Mesodermal cell (in vitro differentiated cells): Measurements from ENCODE around the gene GBX2.
"Not testable (repeated sequence)": the region's sequence is repeated elsewhere in the genome, so short reads cannot be mapped to it uniquely, and the experiment has no call there.

Experiments used
- H3K27ac ChIP-seq: 2 replicates; pipeline ENCODE4 v1.7.0; 2013; ENCODE audit warnings: mild to moderate bottlenecking, low read depth, low read length, moderate library complexity; ENCODE audit not compliant: severe bottlenecking
- H3K36me3 ChIP-seq: 2 replicates; pipeline ENCODE4 v1.7.1; 2013; ENCODE audit warnings: mild to moderate bottlenecking, low read length, moderate library complexity; ENCODE audit not compliant: control insufficient read depth, insufficient read depth
- H3K4me1 ChIP-seq: one replicate; pipeline ENCODE4 v1.7.1; 2013; ENCODE audit warnings: mild to moderate bottlenecking, low read length; ENCODE audit not compliant: insufficient read depth, control insufficient read depth, poor library complexity, severe bottlenecking
- H3K4me3 ChIP-seq: 2 replicates; pipeline ENCODE4 v1.7.0; 2013; ENCODE audit warnings: low read length, control low read depth, mild to moderate bottlenecking; ENCODE audit not compliant: insufficient read depth, poor library complexity, severe bottlenecking; ENCODE audit errors: extremely low read depth
- H3K9me3 ChIP-seq: 2 replicates; pipeline ENCODE4 v1.7.1; 2013; ENCODE audit warnings: mild to moderate bottlenecking, low read length, moderate library complexity; ENCODE audit not compliant: control insufficient read depth
- WGBS, 2 experiments: methylation state at CpG; one replicate each; pipeline ENCODE4 v1.1.5; 2013; ENCODE audit warnings: missing lambda C conversion rate in 2 of 2; ENCODE audit not compliant: insufficient coverage in 2 of 2; 5-methylcytosine and 5-hydroxymethylcytosine counted together

GBX2 gene

GRCh38 chr2:236141616-236142015, 26.6 kb downstream of the GBX2 start:
- not testable (repeated sequence) for H3K9me3 ChIP-seq, H3K36me3 ChIP-seq, H3K4me3 ChIP-seq, H3K27ac ChIP-seq, H3K4me1 ChIP-seq
- WGBS, 2 experiments = 91 to 92% methylated on average over 6 to 10 of the region's 11 CpGs

DNA sequence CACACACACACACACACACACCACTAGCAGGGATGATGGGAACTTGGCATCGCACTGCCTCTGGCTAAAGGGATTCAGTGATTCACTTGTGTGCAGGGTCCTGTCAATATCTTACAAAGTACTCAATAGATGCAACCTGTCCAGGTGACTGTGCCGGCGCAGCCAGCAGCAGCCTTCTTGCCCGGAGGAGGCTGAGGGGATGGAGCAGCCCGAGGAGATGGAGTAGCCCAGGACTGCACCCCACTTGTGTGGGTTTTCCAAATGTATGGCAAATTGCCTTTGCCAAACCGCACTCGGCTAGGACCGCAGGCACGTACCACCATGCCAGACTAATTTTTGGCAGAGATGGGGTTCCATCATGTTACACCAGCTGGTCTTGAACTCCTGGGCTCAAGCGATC, 31.1 kb downstream of the GBX2 start:
- no peaks in the 10 kb centered on the region for H3K9me3 ChIP-seq
- H3K4me1 ChIP-seq = no peaks in the 10 kb centered on the region
- H3K36me3 ChIP-seq = no peaks in the 10 kb centered on the region
- no peak overlapping the region for H3K4me3 ChIP-seq
- no peak overlapping the region for H3K27ac ChIP-seq
- WGBS, 2 experiments = 97 to 98% methylated on average over 9 of the region's 10 CpGs

- H3K27ac ChIP-seq = no peak overlapping the region
- H3K4me1 ChIP-seq = no peaks in the 10 kb centered on the region
- no peaks in the 10 kb centered on the region for H3K36me3 ChIP-seq
- 91 to 93% methylated on average over 15 to 17 of the region's 19 CpGs for WGBS, 2 experiments
- no peaks in the 10 kb centered on the region for H3K9me3 ChIP-seq
- no peak overlapping the region for H3K4me3 ChIP-seq
Observed at GRCh38 chr2:236136538-236136937, 31.6 kb downstream of the GBX2 start.

GRCh38 chr2:236133410-236134012, 34.7 kb downstream of the GBX2 start:
- no peak overlapping the region for H3K27ac ChIP-seq
- 90 to 100% methylated on average over 1 to 4 of the region's 12 CpGs for WGBS, 2 experiments
- H3K4me1 ChIP-seq = no peaks in the 10 kb centered on the region
- peaks cover 4% of the 10 kb centered on the region for H3K36me3 ChIP-seq
- H3K9me3 ChIP-seq = no peaks in the 10 kb centered on the region
- no peak overlapping the region for H3K4me3 ChIP-seq

DNA sequence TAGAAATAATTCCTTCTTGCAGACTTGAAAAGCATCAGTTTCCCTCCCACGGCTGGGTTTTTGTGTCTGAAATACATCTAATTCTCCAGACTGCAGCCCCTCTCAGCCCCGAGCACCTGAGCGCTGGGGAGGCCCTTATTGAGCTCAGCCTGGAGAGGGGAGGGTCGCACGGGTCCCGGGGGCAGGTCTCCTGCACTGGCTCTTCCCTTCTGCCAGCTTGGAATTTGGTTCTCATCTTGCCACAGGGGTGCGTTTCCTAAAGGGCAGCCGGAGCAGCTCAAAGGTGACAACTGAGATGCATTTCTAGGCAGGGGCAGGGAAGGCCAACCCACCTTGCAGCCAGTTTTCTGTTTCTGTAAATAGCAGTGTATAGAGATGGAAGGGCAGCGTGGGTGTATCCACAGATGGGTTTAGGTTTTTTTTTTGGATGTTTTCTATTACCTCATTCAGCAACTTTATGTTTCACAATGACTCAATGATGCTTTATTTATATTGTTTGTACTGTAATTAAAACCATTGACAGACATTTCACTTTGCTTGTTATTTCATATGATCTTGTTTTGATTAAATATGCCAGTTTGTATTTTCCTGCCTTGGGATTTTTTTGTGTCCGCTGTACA, 37.0 kb downstream of the GBX2 start:
- WGBS, 2 experiments = 75 to 82% methylated on average over 7 to 9 of the region's 10 CpGs
- no peaks in the 10 kb centered on the region for H3K9me3 ChIP-seq
- H3K4me3 ChIP-seq = no peak overlapping the region
- peaks cover 16% of the 10 kb centered on the region for H3K36me3 ChIP-seq
- H3K27ac ChIP-seq = no peak overlapping the region
- no peaks in the 10 kb centered on the region for H3K4me1 ChIP-seq

- H3K9me3 ChIP-seq = no peaks in the 10 kb centered on the region
- peaks cover 20% of the 10 kb centered on the region for H3K36me3 ChIP-seq
- no peaks in the 10 kb centered on the region for H3K4me1 ChIP-seq
- H3K4me3 ChIP-seq = no peak overlapping the region
- no peak overlapping the region for H3K27ac ChIP-seq
- WGBS, 2 experiments = 91 to 95% methylated on average over 3 to 6 of the region's 6 CpGs
Observed at GRCh38 chr2:236130349-236130998, 37.7 kb downstream of the GBX2 start.

- H3K4me3 ChIP-seq = no peak overlapping the region
- H3K36me3 ChIP-seq = peaks cover 20% of the 10 kb centered on the region
- no peak overlapping the region for H3K27ac ChIP-seq
- WGBS, 2 experiments = 91 to 94% methylated on average over 4 of the region's 4 CpGs
- no peaks in the 10 kb centered on the region for H3K4me1 ChIP-seq
- H3K9me3 ChIP-seq = no peaks in the 10 kb centered on the region
Observed at GRCh38 chr2:236129935-236130334, 38.3 kb downstream of the GBX2 start.

DNA sequence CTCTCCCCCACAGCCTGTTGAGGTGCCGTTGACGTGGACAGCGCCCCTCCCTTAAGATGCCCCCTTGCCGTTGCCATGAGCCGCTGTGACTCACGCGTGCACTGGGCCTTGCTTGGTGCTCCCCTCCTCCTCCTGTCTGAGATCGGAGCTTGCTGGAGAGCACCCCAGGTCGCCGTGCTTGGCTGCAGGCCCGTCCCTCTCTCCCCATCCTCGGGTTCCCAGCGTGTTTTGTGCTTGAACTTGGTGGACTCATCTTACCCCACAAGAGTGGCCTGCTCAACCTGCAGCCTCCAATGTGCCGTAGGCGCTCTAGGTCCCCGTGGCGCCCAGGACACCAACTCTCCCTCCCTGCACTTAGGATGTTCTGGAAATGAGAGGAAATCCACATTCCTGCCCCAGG, 39.9 kb downstream of the GBX2 start:
- Histone ChIP-seq H3K4me3 (no peak overlapping the region), H3K36me3 (peaks cover 24% of the 10 kb centered on the region), H3K4me1 (no peaks in the 10 kb centered on the region), H3K27ac (no peak overlapping the region), H3K9me3 (no peaks in the 10 kb centered on the region)
- 89 to 92% methylated on average over 16 to 17 of the region's 17 CpGs for WGBS, 2 experiments

DNA sequence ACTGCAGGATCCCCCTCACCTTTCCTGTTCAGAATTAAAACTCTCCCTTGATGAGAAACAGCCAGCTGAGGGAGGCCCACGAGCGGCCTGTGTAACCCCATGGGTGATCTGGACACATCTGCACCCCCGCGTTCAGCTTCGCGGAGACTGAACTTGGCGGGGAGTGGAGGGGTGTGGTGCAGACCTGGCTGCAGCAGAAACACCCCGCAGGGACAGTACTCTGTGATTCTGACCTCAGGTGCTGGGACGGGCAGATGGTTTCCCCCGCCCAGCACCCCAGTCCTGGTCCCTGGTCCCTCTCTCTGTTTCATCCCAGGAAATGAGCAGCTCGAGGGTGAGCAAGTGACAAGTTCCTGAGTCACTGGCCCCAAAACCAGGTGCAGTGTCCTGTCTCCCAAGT, 41.2 kb downstream of the GBX2 start:
- H3K9me3 ChIP-seq = no peaks in the 10 kb centered on the region
- 89 to 93% methylated on average over 5 to 11 of the region's 11 CpGs for WGBS, 2 experiments
- peaks cover 24% of the 10 kb centered on the region for H3K36me3 ChIP-seq
- H3K4me1 ChIP-seq = no peaks in the 10 kb centered on the region
- no peak overlapping the region for H3K4me3 ChIP-seq
- H3K27ac ChIP-seq = no peak overlapping the region

GRCh38 chr2:236125541-236125940, 42.6 kb downstream of the GBX2 start:
- Histone ChIP-seq H3K36me3 (peaks cover 27% of the 10 kb centered on the region), H3K27ac (no peak overlapping the region), H3K4me1 (no peaks in the 10 kb centered on the region), H3K4me3 (no peak overlapping the region), H3K9me3 (no peaks in the 10 kb centered on the region)
- WGBS, 2 experiments = 96 to 97% methylated on average over 8 to 11 of the region's 16 CpGs
